Tibial artery (tissue), 4 donors: ENCODE results near the gene STYK1.
A peak's percentile ranks its signal among the peaks of the same experiment; 100 is the strongest.
"Not testable (repeated sequence)": the region's sequence is repeated elsewhere in the genome, so short reads cannot be mapped to it uniquely, and the experiment has no call there.

Experiments
- DNase-seq, 2 donors: peaks; one replicate each; pipeline ENCODE4 v3.0.0-alpha.2; 2019
- H3K27ac ChIP-seq, 2 donors: fragments of 200-600 bp; sonication (generic) in 1 of 2; 1 replicate in 1 of 2; 2 replicates in 1 of 2; pipeline ENCODE4 v1.5.1; 2018 to 2019; ENCODE audit warnings: mild to moderate bottlenecking in 1 of 2
- H3K27me3 ChIP-seq, 2 donors: fragments of 200-600 bp; sonication (generic) in 1 of 2; one replicate each; pipeline versions ENCODE4 v1.5.1 to v1.6.0; 2016 to 2019
- H3K36me3 ChIP-seq, 3 donors: fragments of 200-600 bp; sonication (generic) in 2 of 3; one replicate each; pipeline ENCODE4 v1.5.1; 2016 to 2019; ENCODE audit warnings: mild to moderate bottlenecking in 2 of 3
- H3K4me1 ChIP-seq, 4 donors: fragments of 200-600 bp; sonication (generic) in 2 of 4; 1 replicate in 3 of 4; 2 replicates in 1 of 4; pipeline ENCODE4 v1.5.1; 2016 to 2019
- H3K4me3 ChIP-seq, 2 donors: fragments of 200-600 bp; sonication (generic) in 1 of 2; 1 replicate in 1 of 2; 2 replicates in 1 of 2; pipeline ENCODE4 v1.5.1; 2018 to 2019; ENCODE audit warnings: mild to moderate bottlenecking in 2 of 2
- H3K9me3 ChIP-seq, 3 donors: fragments of 200-600 bp; sonication (generic) in 1 of 3; one replicate each; pipeline ENCODE4 v1.5.1; 2016 to 2019
- CTCF ChIP-seq, 2 experiments: fragments of 200-600 bp in 1 of 2; fragments of 450-650 bp in 1 of 2; IDR thresholded peaks; one replicate each; pipeline ENCODE4 v1.5.1; 2017 to 2019; ENCODE audit warnings: antibody characterized with exemption in 2 of 2, mild to moderate bottlenecking in 1 of 2, moderate library complexity in 1 of 2
- intact Hi-C: fragments of 100-400 bp; cut with DNase I; formaldehyde crosslinking; loops from one replicate; pipeline ENCODE4 v1.15.0; 2023; ENCODE audit warnings: low total_unique reads

The STYK1 gene

GRCh38 chr12:10614056-10614370 is 59.8 kb downstream of the STYK1 start:
- H3K36me3 ChIP-seq: peaks cover 1 to 12% (median 5%) of the 10 kb centered on the region in 3 donors
- H3K9me3 ChIP-seq: no peaks in the 10 kb centered on the region
- intact Hi-C loops: loop anchor here (5.0 to 10.0 kb wide), 2 partner anchors 111 to 138 kb away; partner anchors contain the start of gene YBX3
- peaks cover 0 to 3% of the 10 kb centered on the region in 2 donors for H3K27me3 ChIP-seq
- H3K27ac ChIP-seq: peak overlapping the region; percentile 84 to 89
- no peak for TF ChIP-seq CTCF (IDR thresholded peaks at IDR 0.05)
- H3K4me1 ChIP-seq: peaks cover 0 to 25% (median 10%) of the 10 kb centered on the region in 4 donors
- DNase-seq: no peak
- peak overlapping the region; percentile 66 to 76 for H3K4me3 ChIP-seq

GRCh38 chr12:10613349-10614055 is 60.4 kb downstream of the STYK1 start, which contains the start of gene MAGOHB:
MAGOHB (minus strand) TSS chr12:10613609; CDS start chr12:10613532, 77 bp downstream.
- peak; percentile 93 to 97 for DNase-seq
- peak in 1 of 2 experiments; percentile 14 for TF ChIP-seq CTCF (IDR thresholded peaks at IDR 0.05)
- intact Hi-C loops: loop anchor here (5.0 to 10.0 kb wide), 2 partner anchors 111 to 139 kb away; partner anchors contain the start of gene YBX3
- peaks cover 0 to 25% (median 10%) of the 10 kb centered on the region in 4 donors for H3K4me1 ChIP-seq
- no peaks in the 10 kb centered on the region for H3K9me3 ChIP-seq
- H3K27ac ChIP-seq: peak within 1 kb of the TSS; percentile 84 to 89
- H3K36me3 ChIP-seq: peaks cover 5 to 18% (median 9%) of the 10 kb centered on the region in 3 donors
- peak within 1 kb of the TSS; percentile 66 to 76 for H3K4me3 ChIP-seq
- H3K27me3 ChIP-seq: no peaks in the 10 kb centered on the region

GRCh38 chr12:10612984-10613348 is 60.9 kb downstream of the STYK1 start:
- Histone ChIP-seq H3K27me3 (no peaks in the 10 kb centered on the region), H3K27ac (peak overlapping the region; percentile 84 to 89), H3K4me3 (peak overlapping the region; percentile 66 to 76), H3K9me3 (no peaks in the 10 kb centered on the region), H3K4me1 (peaks cover 0 to 25% (median 10%) of the 10 kb centered on the region in 4 donors), H3K36me3 (peaks cover 10 to 18% (median 12%) of the 10 kb centered on the region in 3 donors)
- intact Hi-C loops: loop anchor here (5.0 to 10.0 kb wide), 2 partner anchors 112 to 139 kb away; partner anchors contain the start of gene YBX3
- DNase-seq: no peak
- no peak for TF ChIP-seq CTCF (IDR thresholded peaks at IDR 0.05)

GRCh38 chr12:10612110-10612509 is 61.7 kb downstream of the STYK1 start:
- DNase-seq: no peak
- H3K27ac ChIP-seq: no peak overlapping the region
- H3K36me3 ChIP-seq: peaks cover 18 to 22% (median 20%) of the 10 kb centered on the region in 3 donors
- peak overlapping the region; percentile 66 to 76 for H3K4me3 ChIP-seq
- H3K4me1 ChIP-seq: peaks cover 0 to 25% (median 10%) of the 10 kb centered on the region in 4 donors
- no peaks in the 10 kb centered on the region for H3K27me3 ChIP-seq
- no peak for TF ChIP-seq CTCF (IDR thresholded peaks at IDR 0.05)
- no peaks in the 10 kb centered on the region for H3K9me3 ChIP-seq
- intact Hi-C loops: loop anchor here (5.0 to 10.0 kb wide), 2 partner anchors 113 to 140 kb away; partner anchors contain the start of gene YBX3

DNA sequence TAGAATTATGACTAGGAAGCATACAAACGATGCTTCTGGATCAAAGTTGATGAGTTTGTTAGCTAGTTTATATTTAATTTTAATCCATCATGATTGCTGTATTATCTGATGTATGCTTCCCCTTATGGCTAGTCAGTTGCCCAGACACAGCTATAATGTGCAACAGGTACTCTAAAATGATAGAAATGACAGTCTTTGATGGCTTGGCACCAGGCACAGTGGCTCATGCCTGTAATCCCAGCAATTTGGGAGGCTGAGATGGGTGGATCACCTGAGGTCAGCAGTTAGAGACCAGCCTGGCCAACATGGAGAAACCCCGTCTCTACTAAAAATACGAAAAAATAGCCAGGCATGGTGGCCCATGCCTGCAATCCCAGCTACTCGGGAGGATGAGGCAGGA is 62.6 kb downstream of the STYK1 start:
- not testable (repeated sequence) for H3K9me3 ChIP-seq, H3K27ac ChIP-seq, DNase-seq, H3K4me3 ChIP-seq, H3K27me3 ChIP-seq
- intact Hi-C loops: loop anchor here (5.0 to 10.0 kb wide), 2 partner anchors 114 to 141 kb away; partner anchors contain the start of gene YBX3
- peaks cover 0 to 25% (median 10%) of the 10 kb centered on the region in 4 donors for H3K4me1 ChIP-seq
- H3K36me3 ChIP-seq: peaks cover 24 to 28% (median 25%) of the 10 kb centered on the region in 3 donors

DNA sequence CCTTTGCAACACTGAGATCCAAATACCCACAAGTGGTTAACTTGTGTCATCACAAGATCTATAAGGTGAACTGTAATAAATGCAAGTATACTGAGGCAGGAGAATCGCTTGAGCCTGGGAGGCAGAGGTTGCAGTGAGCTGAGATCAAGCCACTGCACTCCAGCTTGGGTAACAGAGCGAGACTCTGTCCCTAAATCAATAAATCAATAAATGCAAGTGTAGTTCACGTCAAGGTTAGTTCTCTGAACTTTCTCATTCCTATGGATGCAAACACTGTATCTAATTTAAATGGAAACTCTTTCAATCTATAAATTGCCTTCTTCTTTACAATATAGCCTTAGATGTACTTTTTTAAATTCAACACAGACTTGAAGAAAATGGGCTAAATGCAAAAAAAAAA is 63.7 kb downstream of the STYK1 start:
- intact Hi-C loops: loop anchor here (5.0 to 10.0 kb wide), 2 partner anchors 115 to 142 kb away; partner anchors contain the start of gene YBX3

More for the DNA sequence above, 63.7 kb downstream of the STYK1 start:
- Histone ChIP-seq H3K36me3 (peaks cover 24 to 35% (median 30%) of the 10 kb centered on the region in 3 donors), H3K4me3 (no peak overlapping the region), H3K27me3 (no peaks in the 10 kb centered on the region), H3K9me3 (no peaks in the 10 kb centered on the region), H3K27ac (no peak overlapping the region), H3K4me1 (peaks cover 0 to 25% (median 10%) of the 10 kb centered on the region in 4 donors)
- DNase-seq: no peak
- TF ChIP-seq CTCF (IDR thresholded peaks at IDR 0.05): no peak
